GM19025 (cell line): ENCODE measurements around the gene ZDHHC15.
"Not testable (repeated sequence)": the region's sequence is repeated elsewhere in the genome, so short reads cannot be mapped to it uniquely, and the experiment has no call there.

Source experiments
- ATAC-seq: cut with Tn5 transposase; IDR thresholded peaks from one replicate; pipeline ENCODE4 v1.9.1; 2021; ENCODE audit warnings: mild to moderate bottlenecking, low read depth, moderate library complexity; ENCODE audit not compliant: unreplicated experiment

Gene ZDHHC15, protein sequence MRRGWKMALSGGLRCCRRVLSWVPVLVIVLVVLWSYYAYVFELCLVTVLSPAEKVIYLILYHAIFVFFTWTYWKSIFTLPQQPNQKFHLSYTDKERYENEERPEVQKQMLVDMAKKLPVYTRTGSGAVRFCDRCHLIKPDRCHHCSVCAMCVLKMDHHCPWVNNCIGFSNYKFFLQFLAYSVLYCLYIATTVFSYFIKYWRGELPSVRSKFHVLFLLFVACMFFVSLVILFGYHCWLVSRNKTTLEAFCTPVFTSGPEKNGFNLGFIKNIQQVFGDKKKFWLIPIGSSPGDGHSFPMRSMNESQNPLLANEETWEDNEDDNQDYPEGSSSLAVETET

DNA sequence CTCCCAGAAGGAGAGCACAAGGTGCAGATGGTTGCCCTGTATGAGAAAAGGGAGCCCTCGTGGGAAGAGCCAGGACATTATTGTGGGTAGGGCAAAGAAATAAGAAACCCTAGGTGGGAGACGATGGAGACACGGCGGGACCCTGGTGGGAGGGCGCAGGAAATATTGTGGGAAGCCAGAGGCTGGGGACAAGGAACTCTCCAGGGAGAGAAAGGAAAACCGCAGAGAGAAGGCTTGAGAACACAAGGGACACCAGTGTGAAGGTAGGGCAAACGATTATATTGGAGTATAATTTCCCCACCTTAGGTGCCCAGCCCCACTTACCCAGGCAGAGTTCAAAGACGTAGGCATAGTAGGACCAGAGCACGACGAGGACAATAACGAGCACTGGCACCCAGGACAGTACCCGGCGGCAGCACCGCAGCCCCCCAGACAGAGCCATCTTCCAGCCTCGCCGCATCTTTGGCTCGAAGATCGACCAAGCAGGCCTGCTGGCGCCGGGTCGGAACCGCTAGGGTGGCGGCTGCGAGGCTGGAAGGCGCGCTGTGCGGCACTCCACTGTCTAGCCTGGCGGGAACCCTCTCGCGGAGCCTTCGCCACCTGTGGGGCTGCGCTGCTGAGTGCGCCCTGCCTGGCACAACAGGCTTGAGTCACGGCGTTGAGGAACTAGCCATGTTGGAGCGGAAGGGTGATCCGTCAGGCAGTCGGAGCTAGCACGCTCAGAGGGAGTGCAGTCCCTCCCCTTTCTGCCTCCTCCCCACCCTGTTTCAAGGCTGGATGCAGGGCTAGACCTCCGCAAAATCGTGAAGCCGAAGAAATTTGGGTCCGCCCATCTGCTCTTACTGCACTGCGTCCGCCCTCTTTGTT, at the start of gene ZDHHC15:
ZDHHC15 (minus strand) TSS at position 473 of the 867 bp plus-strand sequence; CDS start at position 460, 13 bp downstream.
- no peak for ATAC-seq

DNA sequence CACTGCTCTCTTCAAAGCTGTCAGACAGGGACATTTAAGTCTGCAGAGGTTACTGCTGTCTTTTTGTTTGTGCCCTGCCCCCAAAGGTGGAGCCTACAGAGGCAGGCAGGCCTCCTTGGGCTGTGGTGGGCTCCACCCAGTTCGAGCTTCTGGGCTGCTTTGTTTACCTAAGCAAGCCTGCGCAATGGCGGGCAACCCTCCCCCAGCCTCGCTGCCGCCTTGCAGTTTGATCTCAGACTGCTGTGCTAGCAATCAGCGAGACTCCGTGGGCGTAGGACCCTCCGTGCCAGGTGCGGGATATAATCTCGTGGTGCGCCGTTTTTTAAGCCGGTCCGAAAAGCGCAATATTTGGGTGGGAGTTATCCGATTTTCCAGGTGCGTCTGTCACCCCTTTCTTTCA, 37.7 kb upstream of the ZDHHC15 start:
- ATAC-seq: not testable (repeated sequence)

DNA sequence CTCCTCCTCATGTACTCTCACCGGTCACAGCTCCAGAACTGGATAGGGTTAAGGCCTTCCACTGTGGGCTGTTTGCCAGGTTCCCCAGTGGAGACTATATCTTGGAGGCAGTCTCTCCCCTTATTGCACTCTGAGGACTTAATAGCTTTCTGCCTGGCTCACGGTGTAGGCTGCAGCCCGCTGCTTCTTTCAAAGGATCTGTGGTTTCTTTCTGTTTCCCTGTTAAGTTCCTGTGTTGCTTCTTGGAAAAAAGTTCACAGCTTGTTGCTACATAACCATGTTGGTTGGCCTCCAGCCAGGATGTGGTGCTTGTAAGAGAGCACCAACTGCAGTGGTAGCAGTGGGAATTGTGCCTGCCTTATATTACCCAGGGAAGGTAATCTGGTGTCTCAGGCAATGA, 24.9 kb upstream of the ZDHHC15 start:
- ATAC-seq: no peak

DNA sequence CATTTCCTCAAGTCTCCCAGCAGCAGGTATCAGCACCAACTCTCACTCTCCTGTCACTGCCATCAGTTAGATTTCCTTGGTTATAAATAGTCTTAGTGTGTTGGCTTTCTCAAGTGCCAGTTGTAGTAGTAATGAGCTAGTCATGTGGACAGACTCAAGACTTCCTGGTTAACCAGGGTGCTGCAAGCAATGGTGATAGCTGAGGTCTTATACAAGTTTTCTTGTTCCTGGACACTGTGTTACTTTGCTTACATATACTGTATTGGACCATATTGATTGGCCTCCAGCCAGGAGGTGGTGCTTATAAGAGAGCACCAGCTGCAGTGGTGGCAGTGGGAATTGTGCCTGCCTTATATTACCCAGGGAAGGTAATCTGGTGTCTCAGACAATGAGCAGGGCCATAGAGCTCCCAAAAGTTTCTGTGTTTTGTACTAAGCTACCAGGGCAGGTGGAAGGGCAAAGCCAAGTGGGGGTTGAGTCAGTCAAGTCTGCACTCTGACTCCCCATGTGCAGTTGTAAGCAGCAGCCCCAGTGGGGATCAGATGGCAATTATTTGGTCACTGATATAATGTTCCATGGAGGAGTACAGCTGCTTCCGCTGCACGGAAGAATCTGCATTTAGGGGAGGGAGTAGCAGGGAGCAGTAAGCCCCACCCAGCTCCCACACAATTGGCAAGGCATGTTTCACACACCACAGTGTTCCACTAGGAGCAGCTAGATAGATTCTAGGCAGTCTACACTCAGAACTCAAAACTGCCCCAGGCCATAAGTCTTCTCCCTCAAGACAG, 24.1 kb upstream of the ZDHHC15 start:
- no peak for ATAC-seq

DNA sequence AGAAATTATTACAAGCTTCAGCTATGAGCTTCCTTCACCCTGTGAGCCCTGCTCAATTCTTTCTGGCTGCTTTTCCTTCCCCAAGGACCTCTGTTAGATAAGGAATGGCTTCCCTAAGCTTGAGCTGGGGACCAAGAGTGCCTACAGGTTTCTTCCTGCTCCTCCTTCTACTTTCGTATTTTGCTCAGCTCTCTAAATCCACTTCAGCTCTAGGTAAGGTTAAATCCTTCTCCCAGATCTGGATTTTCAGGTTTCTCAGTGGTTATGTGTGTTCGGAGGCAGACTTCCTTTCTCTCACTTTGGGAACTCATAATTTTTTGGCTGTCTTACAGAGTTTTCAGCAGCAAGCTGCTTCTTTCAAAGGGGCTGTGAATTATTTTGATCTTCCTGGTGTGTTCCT, 21.9 kb upstream of the ZDHHC15 start:
- ATAC-seq: no peak

DNA sequence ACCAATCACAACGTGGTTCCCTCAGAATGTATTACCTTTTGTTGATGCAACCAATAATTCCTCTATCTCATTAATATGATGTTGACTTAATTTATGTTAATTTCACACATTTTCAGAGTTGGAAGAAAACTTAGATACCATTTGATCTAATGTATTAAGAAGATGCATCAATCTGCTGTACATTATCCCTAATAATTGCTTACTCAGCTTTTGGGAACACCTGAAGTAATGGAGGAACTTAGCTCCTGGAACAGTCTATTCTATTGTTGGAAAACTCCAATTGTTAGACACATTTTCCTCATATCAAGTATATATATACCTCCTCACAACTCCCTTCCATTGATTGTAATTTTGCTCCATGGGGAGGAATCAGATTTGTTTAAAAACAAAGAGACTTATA, 38.9 kb downstream of the ZDHHC15 start:
- no peak for ATAC-seq

DNA sequence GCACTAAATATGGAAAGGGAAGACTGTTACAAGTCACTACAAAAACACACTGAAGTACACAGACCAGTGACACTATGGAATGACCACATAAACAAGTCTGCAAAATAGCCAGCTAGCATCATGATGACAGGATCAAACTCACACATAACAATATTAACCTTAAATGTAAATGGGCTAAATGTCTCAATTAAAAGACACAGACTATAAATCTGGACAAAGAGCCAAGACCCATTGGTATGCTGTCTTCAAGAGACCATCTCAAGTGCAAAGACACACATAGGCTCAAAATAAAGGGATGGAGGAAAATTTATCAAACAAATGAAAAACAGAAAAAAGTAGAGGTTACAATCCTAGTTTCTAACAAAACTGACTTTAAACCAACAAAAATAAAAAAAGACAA, 61.1 kb downstream of the ZDHHC15 start:
- not testable (repeated sequence) for ATAC-seq

DNA sequence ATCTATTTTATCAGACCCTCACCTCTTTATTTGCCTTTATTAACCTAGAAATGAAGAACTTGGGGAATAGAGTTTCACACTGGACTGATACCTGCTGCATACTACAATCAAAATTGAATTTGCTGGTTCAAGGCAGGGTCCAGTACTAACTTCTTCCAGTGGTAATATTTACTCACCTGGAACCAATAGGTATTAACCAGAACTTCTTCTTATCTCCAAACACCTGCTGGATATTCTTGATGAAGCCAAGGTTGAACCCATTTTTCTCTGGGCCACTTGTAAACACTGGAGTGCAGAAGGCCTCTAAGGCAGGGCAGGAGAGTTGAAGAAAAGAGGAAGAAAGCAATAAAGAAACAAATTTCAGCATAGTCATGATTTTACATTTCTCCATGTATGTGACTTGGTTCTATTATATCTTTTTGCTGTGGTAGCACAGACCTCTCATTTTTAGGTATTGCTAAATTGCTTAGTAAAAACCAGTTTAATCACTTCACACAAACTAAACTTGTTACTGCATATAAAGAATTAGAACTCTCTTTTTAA, 101.1 kb downstream of the ZDHHC15 start:
- no peak for ATAC-seq

DNA sequence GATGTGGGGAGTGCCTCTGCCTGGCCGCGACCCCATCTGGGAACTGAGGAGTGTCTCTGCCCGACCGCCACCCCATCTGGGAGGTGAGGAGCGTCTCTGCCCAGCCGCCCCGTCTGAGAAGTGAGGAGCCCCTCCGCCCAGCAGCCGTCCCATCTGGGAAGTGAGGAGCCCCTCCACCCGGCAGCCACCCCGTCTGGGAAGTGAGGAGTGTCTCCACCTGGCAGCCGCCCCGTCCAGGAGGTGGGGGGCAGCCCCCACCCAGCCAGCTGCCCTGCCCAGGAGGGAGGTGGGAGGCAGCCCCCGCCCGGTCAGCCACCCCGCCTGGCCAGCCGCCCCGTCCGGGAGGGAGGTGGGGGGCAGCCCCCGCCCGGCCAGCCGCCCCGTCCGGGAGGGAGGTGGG, 115.7 kb downstream of the ZDHHC15 start:
- ATAC-seq: not testable (repeated sequence)

DNA sequence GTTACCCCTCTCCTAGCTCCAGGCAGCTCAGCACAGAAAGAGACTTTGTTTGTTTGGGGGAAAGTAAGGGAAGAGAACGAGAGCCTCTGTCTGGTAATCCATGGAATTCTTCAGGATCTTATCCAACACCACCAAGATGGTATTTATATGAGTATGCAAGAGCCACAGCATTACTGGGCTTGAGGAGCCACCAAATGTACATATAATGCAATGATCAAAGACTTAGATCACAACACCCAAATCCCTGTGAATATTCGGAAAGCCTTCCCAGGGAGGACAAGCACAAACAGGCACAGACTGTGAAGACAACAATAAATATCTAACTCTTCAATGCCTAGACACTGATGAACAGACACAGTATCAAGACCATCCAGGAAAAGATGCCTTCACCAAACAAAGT, 132.4 kb downstream of the ZDHHC15 start:
- ATAC-seq: no peak

DNA sequence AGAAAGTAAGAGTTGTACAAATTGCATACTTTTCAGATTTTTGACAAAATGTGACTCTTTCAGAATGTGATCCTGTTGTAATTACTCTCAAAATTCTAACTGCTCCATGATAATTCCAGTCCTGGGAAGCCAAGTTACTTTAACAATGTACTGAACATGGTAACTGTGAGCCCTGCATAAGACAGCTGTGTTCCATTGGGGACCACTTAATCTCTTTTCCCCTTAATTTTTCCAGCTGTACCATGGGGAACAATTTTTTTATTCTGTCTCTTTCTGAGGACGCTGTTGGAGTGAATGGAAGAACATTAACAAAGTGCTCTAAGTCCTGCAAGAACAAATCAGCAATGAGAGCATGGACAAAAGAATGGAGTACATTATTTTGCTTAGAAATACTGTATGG, 153.1 kb downstream of the ZDHHC15 start:
- ATAC-seq: no peak

DNA sequence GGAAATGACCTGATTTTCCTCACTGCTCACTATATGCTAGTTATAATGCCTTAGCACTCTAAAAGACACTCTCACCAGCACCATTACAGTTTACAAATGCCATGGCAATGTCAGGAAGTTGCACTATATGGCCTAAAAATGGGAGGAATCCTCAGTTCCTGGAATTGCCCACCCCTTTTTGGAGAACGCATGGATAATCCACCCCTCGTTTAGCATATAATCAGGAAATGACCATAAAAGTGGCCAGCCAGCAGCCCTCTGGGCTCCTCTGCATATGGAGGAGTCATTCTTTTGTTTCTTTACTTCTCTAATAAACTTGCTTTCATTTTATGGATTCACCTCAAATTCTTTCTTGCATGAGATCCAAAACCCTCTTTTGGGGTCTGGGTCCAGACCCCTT, 156.0 kb downstream of the ZDHHC15 start:
- no peak for ATAC-seq

DNA sequence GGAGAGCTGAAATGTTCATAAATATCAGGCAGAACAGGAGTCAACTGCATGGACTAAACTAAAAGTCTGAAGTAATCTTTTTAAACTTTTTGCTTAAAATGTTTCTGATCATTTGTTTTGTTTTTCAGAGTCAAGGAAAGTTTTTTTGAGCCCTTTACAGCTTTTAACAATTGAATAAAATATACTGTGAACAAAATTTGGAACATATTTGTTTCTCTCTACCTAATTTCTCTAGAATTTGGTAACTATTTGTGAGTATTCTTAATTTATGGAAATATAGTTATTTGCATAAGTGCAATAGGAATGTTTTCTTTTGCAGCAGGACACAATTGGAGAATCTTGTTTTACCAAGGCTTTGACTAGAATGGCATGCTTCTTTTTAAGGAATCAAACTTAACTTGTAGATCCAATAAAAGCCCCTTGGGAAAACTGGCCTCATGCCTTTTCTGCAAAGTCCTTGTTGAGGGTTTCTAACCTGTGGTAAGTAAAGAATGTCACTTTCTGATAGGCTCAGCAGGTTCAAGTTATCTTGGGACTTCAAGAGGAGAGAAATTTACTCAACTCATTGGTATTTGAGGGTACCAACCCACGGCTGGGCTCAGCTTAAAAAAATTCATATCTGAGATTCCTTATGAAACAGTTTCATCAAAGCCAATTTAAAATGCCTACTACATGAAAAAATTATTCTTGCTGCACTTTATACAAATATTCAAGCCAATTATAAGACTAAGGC, 157.4 kb downstream of the ZDHHC15 start:
- no peak for ATAC-seq

DNA sequence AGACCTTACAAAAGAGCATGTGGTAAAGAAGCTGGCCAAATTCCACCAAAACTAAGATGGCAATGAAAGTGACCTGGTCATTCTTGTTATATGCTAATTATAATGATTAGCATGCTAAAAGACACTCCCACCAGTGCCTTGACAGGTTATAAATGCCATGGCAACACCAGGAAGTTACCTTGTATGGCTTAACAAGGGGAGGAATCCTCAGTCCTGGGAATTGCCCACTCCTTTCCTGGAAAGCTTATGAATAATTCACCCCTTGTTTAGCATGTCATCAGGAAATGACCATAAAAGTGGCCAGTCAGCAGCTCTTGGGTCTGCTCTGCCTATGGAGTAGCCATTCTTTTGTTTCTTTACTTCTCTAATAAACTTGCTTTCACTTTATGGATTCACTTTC, 161.0 kb downstream of the ZDHHC15 start:
- ATAC-seq: no peak

DNA sequence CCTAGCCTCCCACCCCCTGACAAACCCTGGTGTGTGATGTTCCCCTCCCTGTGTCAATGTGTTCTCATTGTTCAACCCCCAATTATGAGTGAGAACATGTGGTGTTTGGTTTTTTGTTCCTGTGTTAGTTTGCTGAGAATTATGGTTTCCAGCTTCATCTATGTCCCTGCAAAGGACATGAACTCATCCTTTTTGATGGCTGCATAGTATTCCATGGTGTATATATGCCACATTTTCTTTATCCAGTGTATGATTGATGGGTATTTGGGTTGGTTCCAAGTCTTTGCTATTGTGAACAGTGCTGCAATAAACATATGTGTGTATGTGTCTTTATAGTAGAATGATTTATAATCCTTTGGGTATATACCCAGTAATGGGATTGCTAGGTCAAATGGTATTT, 174.2 kb downstream of the ZDHHC15 start:
- ATAC-seq: not testable (repeated sequence)

DNA sequence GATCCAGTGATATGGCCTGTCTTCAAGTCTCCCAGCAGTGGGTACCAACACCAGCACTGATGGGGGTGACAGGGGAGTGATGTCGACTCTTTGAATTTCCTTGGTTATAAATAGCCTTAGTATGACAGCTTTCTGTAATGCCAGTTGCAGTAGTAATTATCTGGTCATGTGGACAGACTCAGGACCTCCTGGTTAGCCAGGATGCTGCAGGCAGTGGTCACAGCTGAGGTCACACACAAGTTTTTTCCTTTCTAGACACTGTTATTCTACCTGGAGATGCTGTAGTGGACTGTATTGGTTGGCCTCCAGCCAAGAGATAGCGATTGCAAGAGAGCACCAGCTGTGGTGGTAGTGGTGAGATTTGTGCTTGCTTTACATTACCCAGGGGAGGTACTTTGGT, 185.3 kb downstream of the ZDHHC15 start:
- ATAC-seq: no peak

DNA sequence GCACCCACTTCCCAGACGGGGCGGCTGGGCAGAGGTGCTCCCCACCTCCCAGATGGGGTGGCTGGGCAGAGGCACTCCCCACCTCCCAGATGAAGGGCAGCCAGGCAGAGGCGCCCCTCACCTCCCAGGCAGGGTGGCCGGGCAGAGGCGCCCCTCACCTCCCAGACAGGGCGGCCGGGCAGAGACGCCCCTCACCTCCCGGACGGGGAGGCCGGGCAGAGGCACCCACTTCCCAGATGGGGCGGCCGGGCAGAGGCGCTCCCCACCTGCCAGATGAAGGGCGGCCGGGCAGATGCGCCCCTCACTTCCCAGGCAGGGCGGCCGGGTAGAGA, 187.7 kb downstream of the ZDHHC15 start:
- no peak for ATAC-seq

DNA sequence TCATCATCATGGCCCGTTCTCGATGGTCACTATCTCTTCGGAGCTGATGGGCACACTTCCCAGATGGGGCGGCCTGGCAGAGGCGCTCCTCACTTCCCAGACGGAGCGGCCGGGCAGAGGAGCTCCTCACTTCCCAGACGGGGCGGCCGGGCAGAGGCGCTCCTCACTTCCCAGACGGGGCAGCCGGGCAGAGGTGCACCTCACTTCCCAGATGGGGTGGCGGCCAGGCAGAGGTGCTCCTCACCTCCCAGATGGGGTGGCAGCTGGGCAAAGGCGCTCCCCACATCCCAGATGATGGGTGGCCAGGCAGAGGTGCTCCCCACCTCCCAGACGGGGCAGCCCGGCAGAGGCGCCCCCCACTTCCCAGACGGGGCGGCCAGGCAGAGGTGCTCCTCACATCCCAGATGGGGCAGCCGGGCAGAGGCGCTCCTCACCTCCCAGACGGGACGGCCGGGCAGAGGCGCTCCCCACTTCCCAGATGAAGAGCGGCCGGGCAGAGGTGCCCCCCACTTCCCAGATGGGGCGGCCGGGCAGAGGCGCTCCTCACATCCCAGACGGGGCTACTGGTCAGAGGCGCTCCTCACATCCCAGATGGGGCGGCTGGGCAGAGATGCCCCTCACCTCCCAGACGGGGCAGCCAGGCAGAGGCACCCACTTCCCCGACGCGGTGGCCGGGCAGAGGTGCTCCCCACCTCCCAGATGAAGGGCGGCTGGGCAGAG, 188.3 kb downstream of the ZDHHC15 start:
- not testable (repeated sequence) for ATAC-seq

DNA sequence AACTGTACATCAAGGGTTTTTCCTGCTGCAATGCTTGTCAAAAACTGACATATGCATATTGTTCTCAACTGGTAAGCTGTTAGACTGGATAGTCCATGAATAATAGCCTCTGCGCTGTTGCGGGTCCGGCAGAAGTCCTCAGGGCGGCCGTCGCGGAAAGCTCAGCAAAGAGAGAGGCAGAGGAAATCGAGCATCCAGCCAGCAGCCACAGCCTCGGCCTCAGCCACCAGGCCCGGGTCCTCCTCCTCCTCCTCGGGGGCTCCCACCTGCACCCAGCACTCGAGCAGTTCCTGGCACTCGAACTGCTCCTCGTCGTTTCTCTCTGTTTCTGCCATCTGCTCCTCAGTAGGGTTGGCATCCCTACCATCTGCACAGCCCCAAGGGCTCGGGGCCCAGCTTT, 195.2 kb downstream of the ZDHHC15 start:
- ATAC-seq: no peak
